GM18508 (cell line): ENCODE measurements around the gene MMP25.

ENCODE experiments used
- ATAC-seq: cut with Tn5 transposase; IDR thresholded peaks from one replicate; pipeline ENCODE4 v1.9.1; 2021; ENCODE audit warnings: moderate number of reproducible peaks; ENCODE audit not compliant: insufficient read depth, unreplicated experiment

MMP25 gene

DNA sequence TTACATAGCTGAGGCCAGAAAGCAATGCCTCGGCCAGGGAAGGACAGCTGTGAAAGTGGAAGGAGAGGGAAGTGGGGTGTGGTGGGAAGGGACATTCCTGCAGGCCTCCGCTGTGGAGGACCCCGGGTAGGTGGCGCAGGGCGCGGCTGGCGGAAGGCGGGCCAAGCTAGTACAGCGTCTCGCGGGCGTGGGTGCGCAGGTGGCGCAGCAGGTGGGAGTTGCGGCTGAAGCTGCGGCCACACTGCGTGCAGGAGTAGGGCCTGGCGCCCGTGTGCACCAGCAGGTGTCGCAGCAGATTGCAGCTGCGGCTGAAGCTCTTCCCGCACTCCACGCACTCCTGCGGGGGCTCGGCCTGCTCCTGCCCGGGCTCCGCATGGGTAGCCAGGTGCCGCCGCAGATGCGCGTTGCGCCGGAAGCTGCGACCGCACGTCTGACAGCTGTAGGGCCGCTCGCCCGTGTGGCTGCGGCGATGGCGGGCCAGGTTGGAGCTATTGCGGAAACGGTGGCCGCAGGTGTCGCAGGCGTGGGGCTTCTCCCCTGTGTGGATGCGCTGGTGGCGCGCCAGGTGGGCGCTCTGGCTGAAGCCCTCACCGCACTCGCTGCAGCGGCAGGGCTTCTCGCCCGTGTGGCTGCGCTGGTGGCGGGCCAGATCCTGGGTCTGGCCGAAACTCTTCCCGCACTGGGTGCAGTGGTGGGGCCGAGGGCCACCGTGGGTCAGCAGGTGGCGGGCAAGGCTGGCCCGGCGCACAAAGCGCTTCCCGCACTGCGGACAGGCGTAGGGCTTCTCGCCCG is 42.8 kb downstream of the MMP25 start:
- ATAC-seq, result no peak

DNA sequence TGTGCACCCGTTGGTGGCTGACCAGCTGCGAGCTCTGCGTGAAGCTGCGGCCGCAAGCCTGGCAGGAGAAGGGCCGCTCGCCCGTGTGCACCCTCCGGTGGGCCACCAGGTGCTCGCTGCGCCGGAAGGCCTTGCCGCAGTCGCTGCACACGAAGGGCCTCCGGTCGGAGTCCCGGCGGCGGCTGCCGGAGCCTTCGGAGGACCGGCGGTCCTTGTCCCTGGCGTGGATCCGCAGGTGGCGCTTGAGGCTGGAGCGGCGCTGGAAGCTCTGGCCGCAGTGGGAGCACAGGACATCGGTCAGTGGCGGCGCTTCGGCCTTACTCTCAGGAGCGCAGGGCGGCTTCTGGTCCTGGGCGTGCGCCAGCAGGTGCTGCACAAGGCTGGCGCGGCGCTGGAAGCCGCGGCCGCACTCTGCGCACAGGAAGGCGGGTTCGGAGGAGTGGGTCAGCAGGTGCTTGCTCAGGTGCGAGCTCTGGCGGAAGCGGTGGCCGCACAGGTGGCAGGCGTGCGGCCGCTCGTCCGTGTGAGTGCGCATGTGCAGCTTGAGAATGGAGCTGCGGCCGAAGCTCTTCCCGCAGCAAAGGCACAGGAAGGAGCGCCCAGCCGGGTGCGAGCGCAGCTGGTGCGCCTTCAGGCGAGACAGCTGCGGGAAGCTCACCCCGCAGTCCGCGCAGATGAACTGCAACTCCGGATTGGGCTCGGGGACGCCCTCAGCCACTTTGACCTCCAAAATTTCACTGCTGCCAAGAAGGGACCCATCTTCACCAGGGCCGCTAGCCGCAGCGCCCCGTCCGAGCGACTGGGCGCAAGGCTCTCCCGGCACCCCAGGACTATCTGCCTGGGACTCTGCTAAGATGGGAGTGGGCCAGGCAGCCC is 43.6 kb downstream of the MMP25 start:
- no peak for ATAC-seq

DNA sequence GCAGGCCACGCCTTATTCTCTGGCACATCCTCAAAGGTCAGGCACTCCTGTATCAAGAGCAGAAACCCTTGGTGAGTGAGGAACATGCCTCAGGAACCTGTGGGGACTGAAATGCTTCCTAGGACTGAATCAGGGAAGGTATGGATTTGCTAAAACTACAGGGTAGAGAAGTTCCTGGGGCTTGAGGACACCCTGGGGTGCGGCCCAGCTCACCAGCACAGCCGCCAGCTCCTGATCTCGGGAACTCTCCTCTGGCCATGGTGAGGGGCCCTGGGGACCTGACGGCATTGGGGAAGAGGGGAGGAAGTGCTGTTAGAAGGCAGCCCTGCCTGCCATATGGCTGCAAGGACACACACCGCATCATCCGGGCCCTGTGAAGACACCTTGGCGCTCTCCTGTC is 45.2 kb downstream of the MMP25 start:
- ATAC-seq, result no peak

DNA sequence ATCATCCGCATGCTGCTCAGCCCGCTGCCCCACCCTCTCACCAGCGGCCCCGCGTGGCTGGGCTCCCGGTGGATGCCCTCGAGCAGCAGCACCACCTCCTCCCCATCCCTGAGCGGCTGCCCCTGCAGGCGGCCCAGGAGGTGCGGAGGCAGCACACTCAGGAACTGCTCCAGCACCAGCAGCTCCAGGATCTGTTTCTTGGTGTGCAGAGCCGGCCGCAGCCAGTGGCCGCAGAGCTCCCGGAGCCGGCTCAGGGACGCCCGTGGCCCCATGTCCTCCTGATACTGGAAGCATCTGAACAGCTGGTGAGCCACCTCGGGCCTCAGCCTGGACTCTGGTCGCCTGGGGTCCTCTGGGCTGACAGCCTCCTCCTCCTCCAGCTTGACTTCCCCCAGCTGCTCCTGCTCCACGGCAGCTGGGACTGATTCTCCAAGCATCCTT is 46.2 kb downstream of the MMP25 start:
- no peak for ATAC-seq

DNA sequence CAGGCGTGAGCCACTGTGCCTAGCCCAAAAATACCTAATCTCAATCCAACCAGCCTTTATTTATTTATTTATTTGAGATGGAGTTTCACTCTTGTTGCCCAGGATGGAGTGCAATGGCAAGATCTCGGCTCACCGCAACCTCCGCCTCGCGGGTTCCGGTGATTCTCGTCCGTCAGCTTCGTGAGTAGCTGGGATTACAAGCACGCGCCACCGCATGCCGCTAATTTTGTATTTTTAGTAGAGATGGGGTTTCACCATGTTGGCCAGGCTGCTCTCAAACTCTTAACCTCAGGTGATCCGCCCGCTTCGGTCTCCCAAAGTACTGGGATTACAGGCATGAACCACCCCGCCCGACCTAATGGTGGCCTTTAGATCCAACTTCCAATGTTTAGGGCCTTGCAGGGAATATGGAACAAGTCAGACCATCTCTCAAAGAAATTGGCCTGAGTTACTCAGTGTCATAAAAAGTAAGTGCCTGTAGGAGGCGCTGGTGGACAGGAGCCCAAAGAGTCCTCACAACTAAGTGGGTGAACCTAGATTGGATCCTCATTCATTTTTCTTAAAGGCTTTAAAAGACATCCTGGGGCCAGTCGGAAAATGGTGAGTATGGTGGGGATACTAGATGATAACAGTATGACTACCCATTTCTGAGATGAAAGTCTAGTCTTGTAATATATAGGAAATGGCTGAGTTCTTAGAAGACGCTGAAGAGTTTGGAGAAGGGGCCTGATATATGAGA is 48.1 kb downstream of the MMP25 start:
- no peak for ATAC-seq

DNA sequence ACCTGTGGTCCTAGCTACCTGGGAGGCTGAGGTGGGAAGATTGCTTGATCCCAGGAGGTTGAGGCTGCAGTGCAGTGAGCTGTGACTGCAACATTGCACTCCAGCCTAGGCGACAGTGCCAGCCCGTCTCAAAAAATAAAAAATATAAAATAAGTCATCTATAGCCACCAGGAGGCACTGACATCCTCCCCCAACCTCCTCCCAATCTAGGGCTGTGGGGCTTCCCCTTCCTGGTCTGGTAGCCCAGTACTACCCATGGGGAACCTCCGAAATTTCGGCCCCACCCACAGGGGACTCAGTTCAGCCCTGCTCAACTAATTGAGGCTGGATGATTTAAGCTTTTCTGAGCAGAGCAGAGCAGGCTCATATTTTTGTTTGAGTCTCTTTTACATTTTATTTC is 49.5 kb downstream of the MMP25 start:
- no peak for ATAC-seq

DNA sequence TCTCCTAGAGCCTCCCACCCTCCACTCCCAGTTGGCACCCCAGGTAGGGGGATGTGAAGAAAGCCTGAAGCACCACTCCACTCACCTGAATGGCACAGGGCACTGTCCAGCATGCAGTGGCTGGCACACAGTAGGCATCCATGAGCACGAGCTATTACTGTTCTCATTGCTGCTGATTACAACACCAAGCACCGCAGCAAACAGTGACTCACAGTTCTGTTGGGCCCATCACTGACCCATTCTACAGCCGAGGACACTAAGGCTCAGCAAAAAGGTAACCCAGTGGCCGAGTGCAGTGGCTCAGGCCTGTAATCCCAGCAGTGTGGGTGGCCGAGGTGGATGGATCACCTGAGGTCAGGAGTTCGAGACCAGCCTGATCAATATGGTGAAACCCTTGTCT is 50.0 kb downstream of the MMP25 start:
- no peak for ATAC-seq

DNA sequence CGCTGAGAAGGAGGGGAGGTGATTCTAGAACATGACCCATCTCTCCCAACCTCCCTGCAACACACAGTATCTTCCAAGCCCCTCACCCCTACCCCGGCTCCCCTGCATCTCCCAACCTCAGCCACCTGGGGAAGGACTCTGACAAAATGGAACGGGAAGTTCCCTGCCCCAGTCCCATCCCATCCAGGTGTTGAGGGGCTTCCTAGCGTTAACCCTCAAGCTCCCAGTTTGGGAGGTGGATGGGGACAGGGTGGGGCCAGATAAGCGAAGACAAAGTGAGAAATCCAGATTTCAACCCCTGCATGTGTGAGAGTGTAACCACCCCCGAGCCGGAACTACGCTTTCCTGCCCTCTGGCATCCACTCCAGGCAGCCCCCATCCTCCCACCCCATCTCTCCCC is 50.9 kb downstream of the MMP25 start:
- no peak for ATAC-seq

DNA sequence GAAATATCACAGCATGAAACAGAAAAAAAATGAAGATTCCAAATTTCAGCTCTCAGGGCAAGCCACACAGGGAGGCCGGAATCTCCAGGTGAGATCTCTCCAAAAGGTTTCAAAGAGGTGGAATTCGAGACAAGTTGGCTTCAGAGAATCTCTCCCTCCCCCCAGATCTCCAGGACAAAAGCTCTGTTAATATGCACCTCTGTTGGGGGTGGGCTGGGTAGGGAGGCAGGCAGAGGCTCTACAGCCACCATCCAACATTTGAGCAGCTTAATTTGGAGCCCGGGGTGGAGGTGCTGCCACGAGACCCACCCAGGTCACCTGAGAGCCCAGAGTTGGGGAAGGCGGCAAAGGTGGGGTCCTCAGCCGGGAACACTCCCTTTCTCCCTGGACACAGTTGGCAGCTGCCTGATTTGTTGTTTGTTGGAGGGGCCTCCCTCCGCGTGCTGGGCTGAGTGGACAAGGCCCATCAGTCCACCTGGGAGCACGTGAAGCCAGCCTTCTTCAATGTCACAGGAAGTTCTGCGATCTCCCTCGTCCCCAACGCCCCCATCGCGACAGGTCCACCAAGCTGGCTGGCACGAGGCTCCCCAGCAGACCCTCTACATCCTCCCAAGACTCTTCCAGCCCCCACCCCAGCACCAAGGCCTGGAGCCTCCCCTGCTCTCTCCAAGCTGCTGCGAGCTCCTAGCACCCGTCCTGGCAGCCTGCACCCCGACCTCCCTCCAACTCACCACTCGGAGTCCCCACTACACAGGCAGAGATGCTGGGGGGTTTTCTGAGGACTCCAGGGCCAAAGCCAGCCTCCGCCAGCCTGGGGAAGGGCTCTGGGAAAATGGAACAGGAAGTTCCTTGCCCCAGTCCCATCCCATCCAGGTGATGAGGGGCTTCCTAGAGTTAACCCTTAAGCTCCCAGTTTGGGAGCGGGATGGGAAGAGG is 52.4 kb downstream of the MMP25 start, which contains the start of gene ZSCAN10:
TSS of gene ZSCAN10 (minus strand) at position 836 of the 936 bp plus-strand sequence. CDS start 6,357 bp downstream, outside the sequence.
- no peak for ATAC-seq

DNA sequence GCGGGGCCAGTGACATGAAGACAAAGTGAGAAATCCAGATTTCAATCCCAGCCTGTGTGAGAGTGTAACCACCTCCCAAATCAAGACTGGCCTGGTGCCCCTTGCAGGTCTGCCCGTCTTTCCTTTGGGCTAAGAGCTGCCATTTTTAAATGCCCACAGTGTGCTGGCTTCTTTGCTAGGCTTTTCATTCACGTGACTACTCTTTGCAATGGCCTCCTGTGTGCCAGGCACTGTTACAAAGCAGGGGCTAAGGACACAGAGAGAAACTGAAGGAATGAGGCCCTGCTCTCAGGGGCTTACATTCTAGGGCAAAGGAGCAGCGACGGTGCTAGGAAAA is 53.0 kb downstream of the MMP25 start:
- no peak for ATAC-seq

DNA sequence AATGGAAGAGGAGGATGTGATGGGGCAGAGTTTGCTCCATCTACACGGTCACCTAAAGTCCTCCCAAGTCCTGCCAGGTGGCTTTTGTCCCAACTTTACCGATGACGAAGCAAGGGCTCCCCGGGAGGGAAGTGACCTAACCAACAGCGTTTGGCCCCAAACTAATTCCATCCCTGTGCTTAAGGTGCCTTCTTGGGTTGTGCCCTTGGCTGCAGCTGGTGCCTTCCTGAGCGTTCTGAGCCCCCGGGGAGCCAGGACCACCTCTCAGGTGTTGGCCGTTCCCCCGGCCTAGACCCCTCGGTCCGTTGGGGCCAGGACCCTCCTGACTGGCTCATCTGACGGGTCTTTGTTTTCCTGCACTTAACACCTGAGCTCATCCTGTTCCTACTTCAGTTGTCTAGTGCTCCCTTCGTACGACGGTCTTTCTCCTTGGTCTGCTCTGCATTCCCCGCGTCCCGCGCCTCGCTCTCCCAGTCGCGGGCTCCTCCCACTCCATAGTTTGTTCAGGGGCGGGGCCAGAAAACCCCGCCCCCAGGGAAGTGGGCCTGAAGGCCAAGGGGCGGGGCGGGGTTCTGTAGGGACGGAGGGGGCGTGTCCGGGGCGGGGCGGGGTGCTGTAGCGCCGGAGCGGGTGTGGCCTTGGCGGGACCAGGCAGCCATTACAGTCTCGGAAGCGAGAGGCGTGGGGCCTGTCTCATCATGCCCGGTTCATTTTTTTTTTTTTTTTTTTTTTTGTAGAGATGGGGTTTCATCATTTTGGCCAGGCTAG is 53.6 kb downstream of the MMP25 start:
- no peak for ATAC-seq

DNA sequence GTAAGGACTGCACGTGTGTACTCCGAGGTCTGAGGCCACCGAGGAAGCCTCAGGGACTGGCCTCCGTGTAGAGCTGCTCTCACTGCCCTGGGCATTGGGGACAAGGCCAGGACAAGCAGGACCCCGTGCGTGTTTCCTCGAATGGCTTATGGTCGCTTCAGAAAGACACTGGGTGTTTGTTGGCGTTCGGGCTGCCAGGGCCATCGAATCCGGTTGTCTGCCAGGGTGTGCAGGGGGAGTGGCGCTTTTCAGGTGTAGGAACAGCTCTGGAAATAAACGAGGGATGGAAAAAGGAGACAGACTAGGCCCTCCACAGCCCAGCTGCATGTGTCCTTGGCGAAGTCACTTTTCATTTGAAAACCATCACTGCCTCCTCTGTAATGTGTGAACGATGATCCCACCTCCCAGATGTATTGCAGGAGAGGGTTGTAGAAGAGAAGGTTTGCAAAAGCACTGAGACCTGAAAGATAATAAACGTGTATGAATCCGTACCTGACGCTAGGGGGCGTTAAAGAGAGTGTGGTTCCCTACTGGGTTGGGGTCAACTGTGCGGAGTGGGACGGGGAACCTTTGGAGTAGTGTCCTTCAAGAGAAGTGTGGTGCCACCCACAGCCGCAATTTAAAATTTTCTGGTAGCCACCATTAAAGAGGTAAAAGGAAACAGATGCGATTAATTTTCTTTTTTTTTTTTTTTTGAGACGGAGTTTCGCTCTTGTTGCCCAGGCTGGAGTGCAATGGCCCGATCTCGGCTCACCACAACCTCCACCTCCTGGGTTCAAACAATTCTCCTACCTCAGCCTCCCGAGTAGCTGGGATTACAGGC is 54.9 kb downstream of the MMP25 start:
- no peak for ATAC-seq

DNA sequence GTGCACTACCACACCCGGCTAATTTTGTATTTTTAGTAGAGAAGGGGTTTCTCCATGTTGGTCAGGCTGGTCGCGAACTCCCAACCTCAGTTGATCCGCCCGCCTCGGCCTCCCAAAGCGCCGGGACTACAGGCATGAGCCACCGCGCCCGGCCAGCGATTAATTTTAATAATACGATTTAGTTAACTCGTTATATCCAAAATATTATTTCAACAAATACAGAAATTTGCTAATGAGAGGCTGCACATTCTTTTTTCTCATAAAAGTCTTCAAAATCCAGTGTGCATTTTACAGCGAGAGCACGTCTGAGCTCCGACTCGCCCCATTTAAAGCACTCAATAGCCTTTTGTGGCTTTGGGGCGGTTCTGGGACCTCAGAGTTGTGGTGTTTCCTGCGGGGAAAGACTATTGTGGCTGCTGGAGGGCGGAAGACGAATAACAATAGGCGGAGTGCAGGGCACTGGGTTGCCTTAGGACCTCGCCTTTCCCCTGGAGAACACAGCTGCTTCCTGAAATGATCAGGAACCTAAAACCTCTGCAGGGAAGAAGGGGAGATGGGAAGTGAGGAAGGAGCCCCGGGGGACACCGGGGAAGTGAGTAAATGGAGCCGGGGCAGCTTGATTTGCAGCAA is 55.6 kb downstream of the MMP25 start:
- no peak for ATAC-seq

DNA sequence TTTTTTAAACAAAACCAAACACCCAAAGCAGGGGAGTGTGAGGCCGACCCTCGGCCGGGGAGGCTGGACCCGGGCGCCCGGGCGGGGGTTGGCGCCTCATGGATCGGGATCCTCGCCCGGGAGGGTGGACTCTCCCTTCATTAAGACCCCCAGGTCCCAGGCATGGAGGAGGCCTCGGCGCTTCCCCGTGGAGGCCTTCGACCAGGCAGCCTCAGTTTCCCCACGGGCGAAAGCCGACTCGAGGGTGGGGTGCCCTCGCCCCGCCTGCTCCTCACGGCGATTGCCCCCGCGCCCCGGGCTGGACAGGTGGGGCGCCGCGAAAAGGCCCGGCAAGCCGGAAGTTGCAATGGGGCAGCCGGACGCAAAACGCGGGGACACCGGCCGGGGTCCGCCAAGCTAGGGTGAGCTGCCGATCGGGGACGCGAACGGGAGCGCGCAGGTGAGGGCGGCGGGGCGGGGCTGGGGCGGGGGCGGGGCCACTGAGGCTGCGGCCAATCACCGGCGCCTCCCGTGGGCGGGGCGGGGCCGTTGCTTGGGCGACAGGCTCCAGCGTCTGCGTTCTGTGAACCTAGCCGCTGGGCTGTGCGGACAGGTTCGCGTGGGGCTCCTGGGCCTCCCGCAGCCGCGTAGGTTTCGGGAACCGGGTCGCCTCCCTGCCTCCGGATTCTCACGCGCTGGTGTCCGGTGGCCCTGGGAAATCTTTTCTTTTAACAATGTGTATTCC is 60.0 kb downstream of the MMP25 start:
- no peak for ATAC-seq
